ENCODE data around the gene NEDD4L. TPM values are rescaled to one million over a fixed set of nuclear protein-coding genes. Genes with fewer than 3 reads are reported as not detected.

NEDD4L gene
- polyA plus RNA-seq, 1 experiment, result 14.1 TPM

DNA sequence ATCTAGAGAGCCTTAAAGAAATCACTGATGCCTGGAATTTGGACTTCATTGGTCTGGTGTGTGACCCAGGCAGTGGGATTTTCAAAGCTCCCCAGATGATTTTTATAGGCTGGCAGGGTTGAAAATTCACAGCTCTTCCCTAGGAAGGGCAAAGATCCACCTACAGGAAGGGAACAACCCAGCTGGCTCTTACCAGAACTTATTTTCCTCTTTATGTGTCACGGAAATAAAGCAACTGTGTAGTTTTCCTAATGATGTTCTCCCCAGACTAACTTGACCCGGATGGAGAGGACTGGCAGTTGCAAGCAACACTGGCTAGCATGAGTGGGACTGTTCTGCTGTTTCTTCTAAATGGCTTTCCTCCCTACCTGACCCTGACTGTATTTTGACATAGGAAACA is 349.3 kb downstream of the NEDD4L start:
- Histone ChIP-seq H3K27me3 (ENCODE audit: control insufficient read depth, insufficient read depth, low read length) (no peaks in the 10 kb centered on the region), H3K4me3 (ENCODE audit: low read depth, low read length) (no peak overlapping the region), H3K36me3 (ENCODE audit: control insufficient read depth, insufficient read depth, low read length) (peaks cover 2% of the 10 kb centered on the region; the same call in 1 of the 2 replicates)
- TF ChIP-seq CTCF (IDR thresholded peaks at IDR 0.05; ENCODE audit: insufficient read depth, low read depth, low read length), result no peak
- DNase-seq (ENCODE audit: low read depth), result no peak
- ChIA-PET POLR2A (no interaction called here), CTCF (interaction anchor here (1.0 to 1.2 kb wide), 2 partner anchors 9 to 676 kb away, joined by 3 read pairs; no protein-coding TSS in a partner anchor)

- POLR2A ChIA-PET, result no interaction called here
- Histone ChIP-seq H3K27me3 (ENCODE audit: control insufficient read depth, insufficient read depth, low read length) (no peaks in the 10 kb centered on the region), H3K36me3 (ENCODE audit: control insufficient read depth, insufficient read depth, low read length) (peaks cover under 1% of the 10 kb centered on the region; the same call in 1 of the 2 replicates), H3K4me3 (ENCODE audit: low read depth, low read length) (no peak overlapping the region)
- DNase-seq (ENCODE audit: low read depth), result no peak
- CTCF ChIA-PET, result interaction anchor here (1.0 to 1.2 kb wide), 2 partner anchors 9 to 676 kb away, joined by 3 read pairs; no protein-coding TSS in a partner anchor
- no peak for TF ChIP-seq CTCF (IDR thresholded peaks at IDR 0.05; ENCODE audit: insufficient read depth, low read depth, low read length)
Measured at GRCh38 chr18:58394046-58394445, 350.0 kb downstream of the NEDD4L start.

GRCh38 chr18:58394602-58395425 is 350.8 kb downstream of the NEDD4L start:
- CTCF ChIA-PET, result no interaction called here
- Histone ChIP-seq H3K27me3 (ENCODE audit: control insufficient read depth, insufficient read depth, low read length) (no peaks in the 10 kb centered on the region), H3K4me3 (ENCODE audit: low read depth, low read length) (no peak overlapping the region), H3K36me3 (ENCODE audit: control insufficient read depth, insufficient read depth, low read length) (no peaks in the 10 kb centered on the region)
- POLR2A ChIA-PET, result no interaction called here
- DNase-seq (ENCODE audit: low read depth), result no peak
- TF ChIP-seq CTCF (IDR thresholded peaks at IDR 0.05; ENCODE audit: insufficient read depth, low read depth, low read length), result no peak

GRCh38 chr18:58396144-58396543 is 352.1 kb downstream of the NEDD4L start:
- POLR2A ChIA-PET, result no interaction called here

More at GRCh38 chr18:58396144-58396543, 352.1 kb downstream of the NEDD4L start:
- CTCF ChIA-PET, result interaction anchor here (0.9 kb wide), 1 partner anchor 28 kb away, joined by 4 read pairs; no protein-coding TSS in a partner anchor
- no peaks in the 10 kb centered on the region for H3K36me3 ChIP-seq (ENCODE audit: control insufficient read depth, insufficient read depth, low read length)
- H3K27me3 ChIP-seq (ENCODE audit: control insufficient read depth, insufficient read depth, low read length), result no peaks in the 10 kb centered on the region
- DNase-seq (ENCODE audit: low read depth), result no peak
- no peak overlapping the region for H3K4me3 ChIP-seq (ENCODE audit: low read depth, low read length)
- TF ChIP-seq CTCF (IDR thresholded peaks at IDR 0.05; ENCODE audit: insufficient read depth, low read depth, low read length), result no peak

Measured in BJ (cell line).